Transverse colon (tissue), 4 donors: Measurements from ENCODE around the gene FAM153A.
"Not testable (repeated sequence)": the region's sequence is repeated elsewhere in the genome, so short reads cannot be mapped to it uniquely, and the experiment has no call there.

Source experiments
- CTCF ChIP-seq, 5 experiments: fragments of 200-600 bp in 3 of 5; fragments of 450-650 bp in 2 of 5; sonication (generic) in 3 of 5; IDR thresholded peaks; 1 replicate in 2 of 5; 2 replicates in 3 of 5; pipeline ENCODE4 v1.5.1; 2016 to 2017; ENCODE audit warnings: antibody characterized with exemption in 5 of 5, inconsistent platforms in 3 of 5, mild to moderate bottlenecking in 2 of 5, moderate library complexity in 1 of 5
- EP300 ChIP-seq: sonication (generic); formaldehyde crosslinking; IDR thresholded peaks from one replicate; pipeline ENCODE4 v1.6.1; 2017; ENCODE audit warnings: antibody characterized with exemption, low read depth
- POLR2A ChIP-seq: fragments of 450-650 bp; IDR thresholded peaks from one replicate; pipeline ENCODE4 v1.6.1; 2016; ENCODE audit warnings: antibody characterized with exemption, mild to moderate bottlenecking, moderate library complexity
- POLR2AphosphoS5 ChIP-seq, 3 donors: sonication (generic); formaldehyde crosslinking; IDR thresholded peaks; one replicate each; pipeline ENCODE4 v1.6.1; 2016; ENCODE audit warnings: antibody characterized with exemption in 3 of 3

- not testable (repeated sequence) for TF ChIP-seq EP300; CTCF (IDR thresholded peaks at IDR 0.05); POLR2A; POLR2AphosphoS5 (IDR thresholded peaks at IDR 0.05)
Observed at GRCh38 chr5:177688091-177688490, 94.6 kb downstream of the FAM153A start.
